CD4-positive, CD25-positive, alpha-beta regulatory T cell (primary cell): ENCODE measurements around the gene CD151. TPM values are rescaled to one million over a fixed set of nuclear protein-coding genes. Genes with fewer than 3 reads are reported as not detected.
A peak's percentile ranks its signal among the peaks of the same experiment; 100 is the strongest.

ENCODE experiments used
- ATAC-seq, 2 donors: fragments of 150-1000 bp; cut with Tn5 transposase; one replicate each; pipeline ENCODE4 v1.10.0; 2021; ENCODE audit warnings: low read depth in 2 of 2, moderate number of reproducible peaks in 2 of 2, moderate library complexity in 1 of 2
- DNase-seq, 3 donors: peaks; one replicate each; pipeline versions ENCODE4 v3.0.0 to v3.0.0-alpha.2; 2012 to 2022; ENCODE audit warnings: mixed read lengths in 1 of 3
- H3K27ac ChIP-seq: one replicate; pipeline ENCODE4 v1.7.0; 2013; ENCODE audit warnings: mild to moderate bottlenecking, low read length; ENCODE audit not compliant: insufficient read depth, poor library complexity, severe bottlenecking
- H3K27me3 ChIP-seq: one replicate; pipeline ENCODE4 v1.7.0; 2013; ENCODE audit warnings: low read length; ENCODE audit not compliant: control insufficient read depth, insufficient read depth
- H3K36me3 ChIP-seq: one replicate; pipeline ENCODE4 v1.7.0; 2013; ENCODE audit warnings: mild to moderate bottlenecking, low read length, moderate library complexity; ENCODE audit not compliant: control insufficient read depth, insufficient read depth
- H3K4me1 ChIP-seq: 2 replicates; pipeline ENCODE4 v1.7.0; 2013; ENCODE audit warnings: mild to moderate bottlenecking, low read length; ENCODE audit not compliant: insufficient read depth, control insufficient read depth, poor library complexity, severe bottlenecking
- H3K4me3 ChIP-seq: one replicate; pipeline ENCODE4 v1.7.0; 2013; ENCODE audit warnings: low read depth, mild to moderate bottlenecking, low read length, moderate library complexity
- H3K9me3 ChIP-seq, 2 experiments: 1 replicate in 1 of 2; 2 replicates in 1 of 2; pipeline ENCODE4 v1.7.0; 2013; ENCODE audit warnings: low read length in 2 of 2, mild to moderate bottlenecking in 1 of 2, moderate library complexity in 1 of 2; ENCODE audit not compliant: control insufficient read depth in 2 of 2
- H3K27ac Mint-ChIP-seq, 3 donors: one replicate each; pipeline ENCODE4 v1.8.0; 2020 to 2022; ENCODE audit warnings: mild to moderate bottlenecking in 3 of 3, mixed read lengths in 3 of 3, moderate library complexity in 2 of 3
- H3K27me3 Mint-ChIP-seq: one replicate; pipeline ENCODE4 v1.8.0; 2022; ENCODE audit warnings: mild to moderate bottlenecking, mixed read lengths
- H3K36me3 Mint-ChIP-seq: one replicate; pipeline ENCODE4 v1.8.0; 2020; ENCODE audit warnings: mixed read lengths
- H3K4me1 Mint-ChIP-seq, 4 donors: one replicate each; pipeline ENCODE4 v1.8.0; 2020 to 2022; ENCODE audit warnings: mixed read lengths in 4 of 4, mild to moderate bottlenecking in 1 of 4
- H3K4me3 Mint-ChIP-seq, 4 donors: one replicate each; pipeline ENCODE4 v1.8.0; 2020 to 2022; ENCODE audit warnings: mild to moderate bottlenecking in 4 of 4, mixed read lengths in 4 of 4, moderate library complexity in 3 of 4
- H3K9me3 Mint-ChIP-seq, 7 donors: one replicate each; pipeline ENCODE4 v1.8.0; 2020 to 2022; ENCODE audit warnings: mixed read lengths in 7 of 7, mild to moderate bottlenecking in 3 of 7, moderate library complexity in 2 of 7
- polyA plus RNA-seq, 4 donors: library from polyadenylated mRNA; unstranded; fragments of 300-500 nt; fragmentation: Illumina TruSeq; gene quantifications; one replicate each; pipeline ENCODE4 v1.2.3, GENCODE V29; 2021
- total RNA-seq: library from RNA; stranded (reverse); gene quantifications from one replicate; pipeline ENCODE4 v1.2.3, GENCODE V29; 2022

The CD151 gene
- total and polyA plus RNA-seq, 5 donors from 2014 or later, result 5.5 to 20.7 (median 11.9) TPM

GRCh38 chr11:836274-836673 lies 3.5 kb downstream of the CD151 start:
- H3K9me3 ChIP-seq, result no peaks in the 10 kb centered on the region
- ATAC-seq (no peak), DNase-seq (no peak)
- Mint-ChIP-seq H3K4me3 (no peak overlapping the region), H3K4me1 (peaks cover 0 to 32% (median 3%) of the 10 kb centered on the region in 4 donors), H3K36me3 (no peaks in the 10 kb centered on the region), H3K27ac (peak overlapping the region in 1 of 3 donors; percentile 32), H3K9me3 (no peaks in the 10 kb centered on the region), H3K27me3 (peaks cover 7% of the 10 kb centered on the region)
- H3K27me3 ChIP-seq, result no peaks in the 10 kb centered on the region
- H3K36me3 ChIP-seq, result peaks cover 8% of the 10 kb centered on the region
- peaks cover 36% of the 10 kb centered on the region for H3K4me1 ChIP-seq
- H3K27ac ChIP-seq, result no peak overlapping the region
- H3K4me3 ChIP-seq, result no peak overlapping the region

GRCh38 chr11:836700-837099 lies 3.9 kb downstream of the CD151 start:
- Histone ChIP-seq H3K27ac (no peak overlapping the region), H3K36me3 (peaks cover 8% of the 10 kb centered on the region), H3K4me1 (peaks cover 37% of the 10 kb centered on the region), H3K27me3 (no peaks in the 10 kb centered on the region), H3K4me3 (no peak overlapping the region), H3K9me3 (no peaks in the 10 kb centered on the region)
- no peak overlapping the region for H3K27ac Mint-ChIP-seq
- no peaks in the 10 kb centered on the region for H3K36me3 Mint-ChIP-seq
- H3K4me3 Mint-ChIP-seq, result peak overlapping the region in 1 of 4 donors; percentile 10
- peaks cover 0 to 31% (median 3%) of the 10 kb centered on the region in 4 donors for H3K4me1 Mint-ChIP-seq
- H3K9me3 Mint-ChIP-seq, result no peaks in the 10 kb centered on the region
- DNase-seq, result no peak
- no peak for ATAC-seq
- H3K27me3 Mint-ChIP-seq, result peaks cover 3% of the 10 kb centered on the region

GRCh38 chr11:837189-837989 lies 4.6 kb downstream of the CD151 start:
- no peak for DNase-seq
- H3K4me3 Mint-ChIP-seq, result no peak overlapping the region
- Histone ChIP-seq H3K9me3 (no peaks in the 10 kb centered on the region), H3K27ac (no peak overlapping the region), H3K27me3 (no peaks in the 10 kb centered on the region), H3K4me1 (peaks cover 37% of the 10 kb centered on the region), H3K36me3 (peaks cover 8% of the 10 kb centered on the region), H3K4me3 (no peak overlapping the region)
- H3K27ac Mint-ChIP-seq, result peak overlapping the region in 1 of 3 donors; percentile 14
- H3K36me3 Mint-ChIP-seq, result no peaks in the 10 kb centered on the region
- no peaks in the 10 kb centered on the region for H3K9me3 Mint-ChIP-seq
- ATAC-seq, result no peak
- H3K27me3 Mint-ChIP-seq, result no peaks in the 10 kb centered on the region
- peaks cover 0 to 27% (median 3%) of the 10 kb centered on the region in 4 donors for H3K4me1 Mint-ChIP-seq

GRCh38 chr11:837990-838307 lies 5.2 kb downstream of the CD151 start:
- H3K4me3 Mint-ChIP-seq, result no peak overlapping the region

GRCh38 chr11:838441-839279 lies 5.9 kb downstream of the CD151 start:
- Histone ChIP-seq H3K4me3 (no peak overlapping the region), H3K36me3 (peaks cover 8% of the 10 kb centered on the region), H3K4me1 (peaks cover 35% of the 10 kb centered on the region), H3K27me3 (no peaks in the 10 kb centered on the region), H3K27ac (no peak overlapping the region), H3K9me3 (no peaks in the 10 kb centered on the region)
- ATAC-seq (no peak), DNase-seq (no peak)
- Mint-ChIP-seq H3K27me3 (peaks cover 6% of the 10 kb centered on the region), H3K4me1 (peaks cover 0 to 29% (median 3%) of the 10 kb centered on the region in 4 donors), H3K4me3 (peak overlapping the region in 2 of 4 donors; percentile 38 to 75), H3K27ac (no peak overlapping the region), H3K9me3 (no peaks in the 10 kb centered on the region), H3K36me3 (no peaks in the 10 kb centered on the region)

More at GRCh38 chr11:837990-838307, 5.2 kb downstream of the CD151 start:
- H3K27ac ChIP-seq, result no peak overlapping the region
- Mint-ChIP-seq H3K27ac (no peak overlapping the region), H3K9me3 (no peaks in the 10 kb centered on the region), H3K36me3 (no peaks in the 10 kb centered on the region), H3K4me1 (peaks cover 0 to 26% (median 3%) of the 10 kb centered on the region in 4 donors), H3K27me3 (no peaks in the 10 kb centered on the region)
- DNase-seq (no peak), ATAC-seq (no peak)
- peaks cover 8% of the 10 kb centered on the region for H3K36me3 ChIP-seq
- no peak overlapping the region for H3K4me3 ChIP-seq
- no peaks in the 10 kb centered on the region for H3K9me3 ChIP-seq
- H3K4me1 ChIP-seq, result peaks cover 35% of the 10 kb centered on the region
- H3K27me3 ChIP-seq, result no peaks in the 10 kb centered on the region

GRCh38 chr11:839280-839623 lies 6.5 kb downstream of the CD151 start:
- H3K4me3 Mint-ChIP-seq, result peak overlapping the region in 3 of 4 donors; percentile 62 to 89 (median 82)
- Histone ChIP-seq H3K27ac (no peak overlapping the region), H3K36me3 (peaks cover 8% of the 10 kb centered on the region), H3K4me3 (no peak overlapping the region), H3K27me3 (no peaks in the 10 kb centered on the region), H3K4me1 (peaks cover 39% of the 10 kb centered on the region), H3K9me3 (no peaks in the 10 kb centered on the region)
- H3K27ac Mint-ChIP-seq, result no peak overlapping the region
- ATAC-seq (no peak), DNase-seq (no peak)
- H3K27me3 Mint-ChIP-seq, result peaks cover 11% of the 10 kb centered on the region
- no peaks in the 10 kb centered on the region for H3K9me3 Mint-ChIP-seq
- H3K36me3 Mint-ChIP-seq, result no peaks in the 10 kb centered on the region
- H3K4me1 Mint-ChIP-seq, result peaks cover 0 to 29% (median 3%) of the 10 kb centered on the region in 4 donors

GRCh38 chr11:839875-840617 lies 7.3 kb downstream of the CD151 start:
- Histone ChIP-seq H3K36me3 (peaks cover 8% of the 10 kb centered on the region), H3K4me3 (no peak overlapping the region), H3K4me1 (peaks cover 36% of the 10 kb centered on the region), H3K9me3 (no peaks in the 10 kb centered on the region), H3K27ac (no peak overlapping the region), H3K27me3 (no peaks in the 10 kb centered on the region)
- no peak for ATAC-seq
- peaks cover 0 to 29% (median 3%) of the 10 kb centered on the region in 4 donors for H3K4me1 Mint-ChIP-seq
- no peaks in the 10 kb centered on the region for H3K9me3 Mint-ChIP-seq
- peaks cover 14% of the 10 kb centered on the region for H3K27me3 Mint-ChIP-seq
- peak overlapping the region in 3 of 4 donors; percentile 82 to 89 (median 84) for H3K4me3 Mint-ChIP-seq
- no peaks in the 10 kb centered on the region for H3K36me3 Mint-ChIP-seq
- no peak for DNase-seq
- H3K27ac Mint-ChIP-seq, result peak overlapping the region in 2 of 3 donors; percentile 36 to 47
